SH-SY5Y (cell line): ENCODE measurements around the gene RAB3D.

Experiments used
- GATA2 ChIP-seq: IDR thresholded peaks from 2 replicates; pipeline ENCODE4 v1.6.1; 2011; ENCODE audit warnings: mild to moderate bottlenecking, low read depth, low read length
- GATA3 ChIP-seq: IDR thresholded peaks from 2 replicates; pipeline ENCODE4 v1.6.1; 2011; ENCODE audit warnings: low read depth, mild to moderate bottlenecking, low read length, moderate library complexity

The RAB3D gene

GRCh38 chr19:11332822-11333221 lies 6.6 kb downstream of the RAB3D start:
- TF ChIP-seq GATA3 (no peak), GATA2 (no peak)

GRCh38 chr19:11331502-11331901 lies 8.0 kb downstream of the RAB3D start:
- no peak for TF ChIP-seq GATA3
- no peak for TF ChIP-seq GATA2

- no peak for TF ChIP-seq GATA2
- TF ChIP-seq GATA3, result no peak
Observed at GRCh38 chr19:11330127-11330526, 9.3 kb downstream of the RAB3D start.

GRCh38 chr19:11325544-11325943 lies 13.9 kb downstream of the RAB3D start:
- no peak for TF ChIP-seq GATA2
- no peak for TF ChIP-seq GATA3

- TF ChIP-seq GATA2, result no peak
- TF ChIP-seq GATA3, result no peak
Observed at GRCh38 chr19:11324748-11325389, 14.6 kb downstream of the RAB3D start.

GRCh38 chr19:11324079-11324661 lies 15.3 kb downstream of the RAB3D start:
- no peak for TF ChIP-seq GATA2

GRCh38 chr19:11323601-11324078 lies 15.8 kb downstream of the RAB3D start:
- TF ChIP-seq GATA3 (no peak), GATA2 (no peak)

- TF ChIP-seq GATA3 (no peak), GATA2 (no peak)
Observed at GRCh38 chr19:11322269-11323024, 17.0 kb downstream of the RAB3D start.

GRCh38 chr19:11321191-11322126 lies 18.0 kb downstream of the RAB3D start:
- TF ChIP-seq GATA3 (no peak), GATA2 (no peak)

- TF ChIP-seq GATA3, result no peak
Observed at GRCh38 chr19:11306337-11306736, 33.1 kb downstream of the RAB3D start.

- TF ChIP-seq GATA2 (no peak), GATA3 (no peak)
Observed at GRCh38 chr19:11304936-11305335, 34.5 kb downstream of the RAB3D start.

GRCh38 chr19:11300811-11301120 lies 38.7 kb downstream of the RAB3D start:
- TF ChIP-seq GATA2, result no peak
- TF ChIP-seq GATA3, result no peak

- TF ChIP-seq GATA2 (no peak), GATA3 (no peak)
Observed at GRCh38 chr19:11299946-11300810, 39.3 kb downstream of the RAB3D start.
